PFSK-1 (cell line): ENCODE measurements around the gene ARHGAP18.

Experiments used
- FOXP2 ChIP-seq: optimal IDR thresholded peaks from 2 replicates; pipeline ENCODE3; 2011; ENCODE audit warnings: borderline replicate concordance, control low read depth, inconsistent platforms; ENCODE audit not compliant: insufficient read depth; ENCODE audit errors: extremely low read length, extremely low read depth
- POLR2AphosphoS5 ChIP-seq: IDR thresholded peaks from 2 replicates; pipeline ENCODE4 v1.6.1; 2012; ENCODE audit warnings: low read depth, mild to moderate bottlenecking, control low read depth, low read length, moderate library complexity
- SIN3A ChIP-seq: IDR thresholded peaks from 2 replicates; pipeline ENCODE4 v1.6.1; 2012; ENCODE audit warnings: mild to moderate bottlenecking, low read length, moderate library complexity, borderline replicate concordance; ENCODE audit not compliant: insufficient read depth
- TAF1 ChIP-seq: IDR thresholded peaks from 2 replicates; pipeline ENCODE4 v1.6.1; 2012; ENCODE audit warnings: low read length, control low read depth, borderline replicate concordance; ENCODE audit not compliant: insufficient read depth
- TF ChIP-seq, protein P1 (sequence below), 2 experiments: IDR thresholded peaks; 2 replicates each; pipeline versions ENCODE4 v1.6.1 to v1.8.0; 2011 to 2012; ENCODE audit warnings: low read depth in 2 of 2, low read length in 2 of 2, control low read depth in 1 of 2, inconsistent platforms in 1 of 2, mild to moderate bottlenecking in 1 of 2, moderate library complexity in 1 of 2; ENCODE audit not compliant: insufficient read depth in 1 of 2

Gene ARHGAP18

DNA sequence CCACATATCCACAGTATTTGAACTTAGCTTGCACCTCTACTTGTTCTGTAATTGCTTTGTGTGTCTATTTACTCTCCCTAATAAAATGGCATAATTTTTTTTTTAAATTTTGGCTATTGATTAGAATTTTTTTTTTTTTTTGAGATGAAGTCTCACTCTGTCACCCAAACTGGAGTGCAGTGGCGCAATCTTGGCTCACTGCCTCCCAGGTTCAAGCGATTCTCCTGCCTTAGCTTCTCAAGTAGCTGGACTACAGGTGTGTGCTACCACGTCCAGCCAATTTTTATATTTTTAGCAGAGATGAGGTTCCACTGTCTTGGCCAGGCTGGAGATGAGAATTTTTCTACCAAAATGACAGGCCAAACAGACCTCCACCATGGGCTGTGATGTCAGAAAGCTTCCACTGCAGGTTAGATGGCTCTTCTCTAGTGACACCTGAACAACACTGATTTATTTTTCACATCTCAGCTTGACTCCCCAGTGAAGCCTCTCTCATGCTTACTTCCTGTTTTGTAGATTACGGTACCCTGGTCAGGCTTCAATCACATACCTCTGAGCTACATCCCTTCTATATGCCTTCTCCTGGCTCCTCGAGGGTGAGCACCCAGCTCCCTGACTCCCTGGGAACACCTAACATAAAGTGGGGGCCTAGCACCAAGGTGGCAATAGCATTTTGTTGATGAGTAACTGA lies 112.8 kb downstream of the ARHGAP18 start:
- TF ChIP-seq FOXP2 (no peak), POLR2AphosphoS5 (no peak), SIN3A (no peak), TAF1 (no peak)
- TF ChIP-seq, protein P1, sequence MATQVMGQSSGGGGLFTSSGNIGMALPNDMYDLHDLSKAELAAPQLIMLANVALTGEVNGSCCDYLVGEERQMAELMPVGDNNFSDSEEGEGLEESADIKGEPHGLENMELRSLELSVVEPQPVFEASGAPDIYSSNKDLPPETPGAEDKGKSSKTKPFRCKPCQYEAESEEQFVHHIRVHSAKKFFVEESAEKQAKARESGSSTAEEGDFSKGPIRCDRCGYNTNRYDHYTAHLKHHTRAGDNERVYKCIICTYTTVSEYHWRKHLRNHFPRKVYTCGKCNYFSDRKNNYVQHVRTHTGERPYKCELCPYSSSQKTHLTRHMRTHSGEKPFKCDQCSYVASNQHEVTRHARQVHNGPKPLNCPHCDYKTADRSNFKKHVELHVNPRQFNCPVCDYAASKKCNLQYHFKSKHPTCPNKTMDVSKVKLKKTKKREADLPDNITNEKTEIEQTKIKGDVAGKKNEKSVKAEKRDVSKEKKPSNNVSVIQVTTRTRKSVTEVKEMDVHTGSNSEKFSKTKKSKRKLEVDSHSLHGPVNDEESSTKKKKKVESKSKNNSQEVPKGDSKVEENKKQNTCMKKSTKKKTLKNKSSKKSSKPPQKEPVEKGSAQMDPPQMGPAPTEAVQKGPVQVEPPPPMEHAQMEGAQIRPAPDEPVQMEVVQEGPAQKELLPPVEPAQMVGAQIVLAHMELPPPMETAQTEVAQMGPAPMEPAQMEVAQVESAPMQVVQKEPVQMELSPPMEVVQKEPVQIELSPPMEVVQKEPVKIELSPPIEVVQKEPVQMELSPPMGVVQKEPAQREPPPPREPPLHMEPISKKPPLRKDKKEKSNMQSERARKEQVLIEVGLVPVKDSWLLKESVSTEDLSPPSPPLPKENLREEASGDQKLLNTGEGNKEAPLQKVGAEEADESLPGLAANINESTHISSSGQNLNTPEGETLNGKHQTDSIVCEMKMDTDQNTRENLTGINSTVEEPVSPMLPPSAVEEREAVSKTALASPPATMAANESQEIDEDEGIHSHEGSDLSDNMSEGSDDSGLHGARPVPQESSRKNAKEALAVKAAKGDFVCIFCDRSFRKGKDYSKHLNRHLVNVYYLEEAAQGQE (IDR thresholded peaks at IDR 0.05; ENCODE audit: insufficient read depth in 1 of 2, low read depth in 2 of 2, low read length in 2 of 2) = no peak

GRCh38 chr6:129596522-129596921 lies 113.5 kb downstream of the ARHGAP18 start:
- no peak for TF ChIP-seq SIN3A
- TF ChIP-seq FOXP2 = no peak

DNA sequence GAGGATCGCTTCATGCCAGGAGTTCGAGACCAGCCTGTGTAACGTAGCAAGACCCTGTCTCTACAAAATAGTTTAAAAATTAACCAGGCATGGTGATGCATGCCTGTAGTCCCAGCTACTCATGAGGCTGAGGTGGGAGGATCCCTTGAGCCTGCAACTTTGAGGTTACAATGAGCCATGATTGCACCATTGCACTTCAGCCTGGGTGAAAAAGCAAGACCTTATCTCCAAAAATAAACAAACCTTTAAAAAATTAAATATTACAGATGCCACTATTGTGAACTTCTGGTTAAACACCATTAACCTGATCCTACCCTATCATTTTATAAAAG lies 116.8 kb downstream of the ARHGAP18 start:
- no peak for TF ChIP-seq SIN3A
- TF ChIP-seq FOXP2 = no peak
- no peak for TF ChIP-seq POLR2AphosphoS5
- TF ChIP-seq TAF1 = no peak
- TF ChIP-seq, protein P1 (IDR thresholded peaks at IDR 0.05; ENCODE audit: insufficient read depth in 1 of 2, low read depth in 2 of 2, low read length in 2 of 2) = no peak

GRCh38 chr6:129592516-129593232 lies 117.3 kb downstream of the ARHGAP18 start:
- TF ChIP-seq POLR2AphosphoS5 = no peak

DNA sequence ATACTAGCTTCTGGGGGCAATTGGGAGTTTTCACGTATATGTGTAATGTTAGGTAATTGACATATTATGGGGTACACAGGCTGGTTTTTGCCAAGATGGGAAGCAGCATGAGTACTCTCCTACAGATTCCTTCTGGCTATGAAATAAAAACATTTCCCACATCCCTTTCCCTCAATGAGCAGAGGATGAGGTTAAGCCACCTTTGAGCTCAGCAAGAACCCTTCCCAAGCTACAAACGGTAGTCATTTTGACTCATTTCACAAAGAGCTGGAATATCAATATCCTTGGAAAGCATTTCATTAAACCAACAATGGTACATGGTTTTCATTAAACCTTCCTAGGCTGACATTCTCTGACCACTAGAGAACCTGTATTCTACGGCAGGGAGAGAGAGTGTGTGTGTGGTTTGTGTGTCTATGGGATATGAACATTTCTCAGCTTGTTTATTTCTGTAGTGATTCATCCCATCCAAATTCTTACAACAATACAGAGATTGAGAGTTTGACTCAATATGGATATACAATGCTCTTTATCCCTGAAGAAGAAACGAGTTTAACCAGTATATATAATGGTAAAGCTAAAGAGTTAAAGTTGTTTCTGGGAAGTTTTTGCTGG lies 119.5 kb downstream of the ARHGAP18 start:
- TF ChIP-seq FOXP2 = no peak
- TF ChIP-seq, protein P1 (IDR thresholded peaks at IDR 0.05; ENCODE audit: insufficient read depth in 1 of 2, low read depth in 2 of 2, low read length in 2 of 2) = no peak

GRCh38 chr6:129586815-129587214 lies 123.2 kb downstream of the ARHGAP18 start:
- TF ChIP-seq POLR2AphosphoS5 (no peak), TAF1 (no peak), FOXP2 (no peak), SIN3A (no peak)
- TF ChIP-seq, protein P1 (IDR thresholded peaks at IDR 0.05; ENCODE audit: insufficient read depth in 1 of 2, low read depth in 2 of 2, low read length in 2 of 2) = no peak
